HepG2 (cell line): ENCODE measurements around the gene KAT6B. TPM values are rescaled to one million over a fixed set of nuclear protein-coding genes. Genes with fewer than 3 reads are reported as not detected.

ENCODE experiments used
- ATAC-seq: fragments of 200-7000 bp; cut with Tn5 transposase; 3 replicates; pipeline ENCODE4 v1.9.1; 2020; ENCODE audit warnings: mild to moderate bottlenecking, moderate library complexity
- BruUV-seq: library from RNA; stranded (reverse); fragments of 400-500 nt; replicated peaks from 2 replicates; lab custom pipeline; 2021; lab: Mats Ljungman, UMichigan
- CTCF ChIA-PET: fragments of 300-600 bp; formaldehyde crosslinking; extraction: SDS; loops from one replicate; lab custom pipeline; 2021; ENCODE audit warnings: low total read pairs, inconsistent platforms, low intra/inter-chr PET ratio; lab: Yijun Ruan, JAX
- POLR2A ChIA-PET: fragments of 350-600 bp; sonication (Branson Sonifier 250); formaldehyde crosslinking; loops from one replicate; lab custom pipeline; 2020; ENCODE audit warnings: antibody characterized with exemption, inconsistent platforms; lab: Yijun Ruan, JAX
- DNase-seq: peaks from one replicate; pipeline ENCODE4 v3.0.0-alpha.2; 2015; ENCODE audit warnings: low spot score
- FAIRE-seq: peaks from 3 replicates; lab custom pipeline; 2011; peaks lifted over from hg19 to GRCh38; lab: Jason Lieb, UNC
- H2AFZ ChIP-seq: one replicate; pipeline ENCODE4 v1.6.1; 2011; ENCODE audit warnings: low read length, inconsistent platforms
- H3K27ac ChIP-seq: fragments of 300-600 bp; 3 replicates; pipeline ENCODE4 v1.8.0; 2011; ENCODE audit warnings: mixed run types, mild to moderate bottlenecking, mixed read lengths, low read length, inconsistent platforms; ENCODE audit not compliant: insufficient read depth; ENCODE audit errors: extremely low read length
- H3K27me3 ChIP-seq, 2 experiments: fragments of 200-600 bp in 1 of 2; 2 replicates in 1 of 2; 3 replicates in 1 of 2; pipeline versions ENCODE4 v1.6.0 to v1.8.0; 2011; ENCODE audit warnings: low read length in 2 of 2, mild to moderate bottlenecking in 2 of 2, moderate library complexity in 2 of 2, inconsistent platforms in 1 of 2; ENCODE audit not compliant: insufficient read depth in 2 of 2, control insufficient read depth in 1 of 2
- H3K36me3 ChIP-seq, 2 experiments: fragments of 200-600 bp in 1 of 2; replicated peaks in 1 of 2; 2 replicates in 1 of 2; 3 replicates in 1 of 2; pipeline versions ENCODE4 v1.5.1 to v1.8.0; 2011; ENCODE audit warnings: low read length in 2 of 2, inconsistent platforms in 1 of 2; ENCODE audit not compliant: insufficient read depth in 2 of 2, control insufficient read depth in 1 of 2
- H3K4me1 ChIP-seq: 2 replicates; pipeline ENCODE4 v1.5.1; 2012; ENCODE audit warnings: low read length, inconsistent platforms; ENCODE audit not compliant: insufficient read depth
- H3K4me2 ChIP-seq: 2 replicates; pipeline ENCODE4 v1.6.0; 2011; ENCODE audit warnings: low read depth, low read length, inconsistent platforms
- H3K4me3 ChIP-seq, 3 experiments: fragments of 200-600 bp in 1 of 3; sonication (generic), shearing (Covaris generic) in 1 of 3; replicated peaks in 1 of 3; 2 replicates each; pipeline ENCODE4 v1.5.1; 2011 to 2016; ENCODE audit warnings: low read length in 3 of 3, inconsistent platforms in 2 of 3, low read depth in 2 of 3, mild to moderate bottlenecking in 2 of 3, control low read depth in 1 of 3, mixed read lengths in 1 of 3; ENCODE audit not compliant: insufficient read depth in 1 of 3
- H3K79me2 ChIP-seq: one replicate; pipeline ENCODE4 v1.6.1; 2011; ENCODE audit warnings: low read length, inconsistent platforms; ENCODE audit not compliant: insufficient read depth
- H3K9ac ChIP-seq: 2 replicates; pipeline ENCODE4 v1.6.0; 2011; ENCODE audit warnings: mild to moderate bottlenecking, low read depth, low read length, inconsistent platforms; ENCODE audit not compliant: insufficient read depth
- H3K9me3 ChIP-seq: 2 replicates; pipeline ENCODE4 v1.5.1; 2012; ENCODE audit warnings: mild to moderate bottlenecking, low read length
- H4K20me1 ChIP-seq: 2 replicates; pipeline ENCODE4 v1.6.0; 2011; ENCODE audit warnings: inconsistent platforms, mild to moderate bottlenecking, low read length, moderate library complexity; ENCODE audit not compliant: insufficient read depth
- CBX2 ChIP-seq, 2 experiments: fragments of 200-600 bp in 1 of 2; sonication (generic); formaldehyde crosslinking in 1 of 2; IDR thresholded peaks; 2 replicates each; pipeline versions ENCODE4 v1.7.0 to v1.8.1; 2018 to 2022; ENCODE audit warnings: low read depth in 2 of 2, low read length in 1 of 2, mild to moderate bottlenecking in 1 of 2, missing genetic modification reagents in 1 of 2
- CHCHD3 ChIP-seq: sonication (generic); formaldehyde crosslinking; IDR thresholded peaks from 2 replicates; pipeline ENCODE4 v1.8.0; 2022; ENCODE audit warnings: mild to moderate bottlenecking, missing genetic modification reagents, moderate library complexity
- GATAD1 ChIP-seq: IDR thresholded peaks from 2 replicates; pipeline ENCODE4 v1.6.1; 2016; ENCODE audit warnings: missing genetic modification reagents, missing compliant biosample characterization
- GFI1 ChIP-seq: sonication (generic); formaldehyde crosslinking; IDR thresholded peaks from 2 replicates; pipeline ENCODE4 v1.5.0; 2020; ENCODE audit warnings: missing genetic modification reagents, mild to moderate bottlenecking, borderline replicate concordance
- GZF1 ChIP-seq: sonication (generic); formaldehyde crosslinking; IDR thresholded peaks from 2 replicates; pipeline ENCODE4 v1.5.1; 2020; ENCODE audit warnings: mild to moderate bottlenecking, missing genetic modification reagents
- KLF12 ChIP-seq: sonication (generic); formaldehyde crosslinking; IDR thresholded peaks from 2 replicates; pipeline ENCODE4 v1.4.0; 2020; ENCODE audit warnings: missing genetic modification reagents, borderline replicate concordance
- KMT2A ChIP-seq: sonication (generic); formaldehyde crosslinking; IDR thresholded peaks from 2 replicates; pipeline ENCODE4 v1.4.0; 2020; ENCODE audit warnings: missing genetic modification reagents
- LCORL ChIP-seq, 2 experiments: fragments of 450-650 bp in 1 of 2; sonication (generic) in 1 of 2; formaldehyde crosslinking in 1 of 2; IDR thresholded peaks; 2 replicates each; pipeline versions ENCODE4 v1.5.0 to v1.6.1; 2017 to 2020; ENCODE audit warnings: antibody characterized with exemption in 1 of 2, missing genetic modification reagents in 1 of 2
- NFATC3 ChIP-seq: sonication (generic); formaldehyde crosslinking; IDR thresholded peaks from 2 replicates; pipeline ENCODE4 v1.5.1; 2020; ENCODE audit warnings: mild to moderate bottlenecking, missing genetic modification reagents
- PCBP2 ChIP-seq: fragments of 200-400 bp; formaldehyde crosslinking; optimal IDR thresholded peaks from 2 replicates; pipeline ENCODE3; 2018; ENCODE audit warnings: low read length, low read depth; ENCODE audit not compliant: poor library complexity, severe bottlenecking
- TBL1XR1 ChIP-seq: fragments of 150-350 bp; IDR thresholded peaks from 2 replicates; pipeline ENCODE4 v1.6.1; 2014; ENCODE audit warnings: borderline replicate concordance, low read length; ENCODE audit not compliant: partially characterized antibody
- TBX2 ChIP-seq: sonication (generic); formaldehyde crosslinking; IDR thresholded peaks from 2 replicates; pipeline ENCODE4 v1.5.0; 2020; ENCODE audit warnings: missing genetic modification reagents, mild to moderate bottlenecking, borderline replicate concordance
- TP53 ChIP-seq: sonication (generic); formaldehyde crosslinking; conservative IDR thresholded peaks from 2 replicates; pipeline ENCODE4 v1.4.0; 2020; ENCODE audit warnings: missing genetic modification reagents
- ZNF354B ChIP-seq: sonication (generic); formaldehyde crosslinking; IDR thresholded peaks from 2 replicates; pipeline ENCODE4 v1.8.0; 2022; ENCODE audit warnings: mild to moderate bottlenecking, missing genetic modification reagents
- ZNF543 ChIP-seq: sonication (generic); formaldehyde crosslinking; IDR thresholded peaks from 2 replicates; pipeline ENCODE4 v1.4.0; 2020; ENCODE audit warnings: mild to moderate bottlenecking, missing genetic modification reagents
- ZNF746 ChIP-seq: sonication (generic); formaldehyde crosslinking; IDR thresholded peaks from 2 replicates; pipeline ENCODE4 v1.8.0; 2022; ENCODE audit warnings: mild to moderate bottlenecking, missing genetic modification reagents
- ZNF839 ChIP-seq: sonication (generic); formaldehyde crosslinking; IDR thresholded peaks from 2 replicates; pipeline ENCODE4 v1.4.0; 2020; ENCODE audit warnings: missing genetic modification reagents, mild to moderate bottlenecking, borderline replicate concordance
- ZNF891 ChIP-seq: sonication (generic); formaldehyde crosslinking; IDR thresholded peaks from 2 replicates; pipeline ENCODE4 v1.5.0; 2020; ENCODE audit warnings: mild to moderate bottlenecking, missing genetic modification reagents
- WGBS: methylation state at CpG from one replicate; pipeline ENCODE4 v1.1.6; 2017; ENCODE audit warnings: low lambda C conversion rate; 5-methylcytosine and 5-hydroxymethylcytosine counted together
- in situ Hi-C: cut with HindIII; loops from 2 replicates; pipeline ENCODE4 v1.10.0; 2017; ENCODE audit warnings: low pct_unique_long_range_greater_than_20kb; ENCODE audit not compliant: extremely low pct_ligation_motif_present
- intact Hi-C: fragments of 100-400 bp; cut with micrococcal nuclease; formaldehyde crosslinking; loops from one replicate; pipeline ENCODE4 v1.10.0; 2022; ENCODE audit not compliant: unreplicated experiment
- polyA plus RNA-seq, 8 experiments: library from polyadenylated mRNA; depleted of rRNA in 3 of 8; stranded (reverse) in 7 of 8; unstranded in 1 of 8; fragments of >200 nt; fragmentation: Illumina TruSeq in 4 of 8; extraction: Trizol in 4 of 8; gene quantifications; 2 replicates each; pipeline versions ENCODE4 v1.2.1 to v1.2.3, GENCODE V29; 2011 to 2016; ENCODE audit warnings: low read depth in 4 of 8, missing spikeins in 1 of 8, mixed read lengths in 1 of 8; ENCODE audit not compliant: insufficient read depth in 1 of 8
- total RNA-seq, 5 experiments: library from RNA; depleted of rRNA; stranded (reverse); fragments of >200 nt; fragmentation: Illumina TruSeq; extraction: Trizol; gene quantifications; 2 replicates each; pipeline ENCODE4 v1.2.3, GENCODE V29; 2016; ENCODE audit warnings: low read depth in 1 of 5
- TF ChIP-seq, protein P1 (sequence below): sonication (generic); formaldehyde crosslinking; IDR thresholded peaks from 2 replicates; pipeline ENCODE4 v1.9.0; 2021; ENCODE audit warnings: missing genetic modification reagents, borderline replicate concordance

The KAT6B gene
- total and polyA plus RNA-seq, 2 of the 13 experiments (the other 11 are each of a cell fraction or from before 2014, with no cell fraction given), result 3.0 to 9.5 TPM

DNA sequence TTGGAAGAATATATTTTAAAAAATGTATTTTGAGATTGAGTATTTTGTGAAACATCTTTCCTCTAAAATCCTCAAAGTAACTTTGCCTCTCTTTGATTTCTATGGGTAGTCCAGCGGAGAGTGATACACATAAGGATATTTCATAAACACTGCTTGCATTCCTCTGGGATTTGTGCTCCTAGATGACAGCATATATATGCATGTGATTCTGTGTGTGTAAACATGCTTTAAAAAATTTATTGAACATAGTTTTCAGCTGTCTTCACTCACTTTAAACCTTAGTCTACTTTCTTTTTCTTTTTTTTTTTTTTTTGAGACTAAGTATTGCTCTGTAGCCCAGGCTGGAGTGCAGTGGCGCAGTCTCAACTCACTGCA is 84.6 kb downstream of the KAT6B start:
- no peak for DNase-seq
- no peak for ATAC-seq
- intact Hi-C loops (no loop called here), in situ Hi-C loops (no loop called here)
- Histone ChIP-seq H3K79me2 (no peaks in the 10 kb centered on the region), H3K4me3 (no peak overlapping the region), H3K4me1 (no peaks in the 10 kb centered on the region), H3K9ac (no peak overlapping the region), H3K9me3 (no peaks in the 10 kb centered on the region), H2AFZ (no peak overlapping the region), H3K27ac (no peak overlapping the region), H4K20me1 (no peaks in the 10 kb centered on the region)
- POLR2A ChIA-PET, result no interaction called here
- no TSS peak for BruUV-seq
- 97% methylated on average over 2 of the region's 2 CpGs for WGBS
- no peak for TF ChIP-seq KLF12 (CRISPR knock-in tag)
- no peak for TF ChIP-seq ZNF891
- TF ChIP-seq NFATC3 (CRISPR knock-in tag), result no peak
- no peak for TF ChIP-seq GATAD1 (CRISPR knock-in tag)
- TF ChIP-seq KMT2A (CRISPR knock-in tag), result no peak
- TF ChIP-seq ZNF354B, result no peak
- no peak for TF ChIP-seq CBX2 (IDR thresholded peaks at IDR 0.05; ENCODE audit: low read depth, low read length)
- TF ChIP-seq CBX2 (CRISPR knock-in tag; IDR thresholded peaks at IDR 0.05; ENCODE audit: low read depth), result no peak
- no peak for TF ChIP-seq LCORL (IDR thresholded peaks at IDR 0.05)
- TF ChIP-seq LCORL (CRISPR knock-in tag; IDR thresholded peaks at IDR 0.05), result no peak
- no peak for TF ChIP-seq TP53
- no peak for TF ChIP-seq PCBP2
- no peak for TF ChIP-seq TBL1XR1
- TF ChIP-seq, all 625 proteins: peak for 0
- CTCF ChIA-PET, result no interaction called here
- no peaks in the 10 kb centered on the region for H3K27me3 ChIP-seq
- H3K4me2 ChIP-seq, result no peak overlapping the region
- FAIRE-seq, result no peak
- H3K36me3 ChIP-seq, result no peaks in the 10 kb centered on the region

DNA sequence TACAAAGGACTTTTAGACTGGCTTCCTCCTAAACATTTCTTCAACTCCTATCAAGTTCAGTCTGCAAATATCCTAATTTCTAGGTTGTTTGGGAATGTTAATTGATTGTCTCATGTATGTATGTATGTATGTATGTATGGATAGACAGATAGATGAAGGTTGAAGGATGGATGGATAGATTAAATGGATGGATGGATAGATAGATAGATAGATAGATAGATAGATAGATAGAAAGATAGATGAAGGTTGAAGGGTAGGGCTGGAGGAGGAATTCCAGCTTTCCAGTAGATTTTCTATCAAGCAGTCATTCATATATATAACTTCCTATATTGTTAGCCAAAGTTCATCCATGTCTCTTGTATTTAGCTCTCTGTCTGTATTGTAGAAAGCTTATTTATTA is 85.8 kb downstream of the KAT6B start:
- no peak for DNase-seq
- Histone ChIP-seq H3K4me1 (peaks cover 6% of the 10 kb centered on the region), H3K79me2 (no peaks in the 10 kb centered on the region), H2AFZ (no peak overlapping the region), H3K36me3 (no peaks in the 10 kb centered on the region), H3K9ac (no peak overlapping the region), H3K9me3 (no peaks in the 10 kb centered on the region), H3K27ac (no peak overlapping the region), H4K20me1 (no peaks in the 10 kb centered on the region), H3K4me2 (no peak overlapping the region), H3K4me3 (no peak overlapping the region), H3K27me3 (no peaks in the 10 kb centered on the region)
- no peak for FAIRE-seq
- in situ Hi-C loops, result no loop called here
- intact Hi-C loops, result no loop called here
- no TSS peak for BruUV-seq
- ChIA-PET POLR2A (no interaction called here), CTCF (no interaction called here)
- ATAC-seq, result no peak
- no peak for TF ChIP-seq TBX2 (CRISPR knock-in tag)
- no peak for TF ChIP-seq CHCHD3 (CRISPR knock-in tag)
- TF ChIP-seq, protein P1, sequence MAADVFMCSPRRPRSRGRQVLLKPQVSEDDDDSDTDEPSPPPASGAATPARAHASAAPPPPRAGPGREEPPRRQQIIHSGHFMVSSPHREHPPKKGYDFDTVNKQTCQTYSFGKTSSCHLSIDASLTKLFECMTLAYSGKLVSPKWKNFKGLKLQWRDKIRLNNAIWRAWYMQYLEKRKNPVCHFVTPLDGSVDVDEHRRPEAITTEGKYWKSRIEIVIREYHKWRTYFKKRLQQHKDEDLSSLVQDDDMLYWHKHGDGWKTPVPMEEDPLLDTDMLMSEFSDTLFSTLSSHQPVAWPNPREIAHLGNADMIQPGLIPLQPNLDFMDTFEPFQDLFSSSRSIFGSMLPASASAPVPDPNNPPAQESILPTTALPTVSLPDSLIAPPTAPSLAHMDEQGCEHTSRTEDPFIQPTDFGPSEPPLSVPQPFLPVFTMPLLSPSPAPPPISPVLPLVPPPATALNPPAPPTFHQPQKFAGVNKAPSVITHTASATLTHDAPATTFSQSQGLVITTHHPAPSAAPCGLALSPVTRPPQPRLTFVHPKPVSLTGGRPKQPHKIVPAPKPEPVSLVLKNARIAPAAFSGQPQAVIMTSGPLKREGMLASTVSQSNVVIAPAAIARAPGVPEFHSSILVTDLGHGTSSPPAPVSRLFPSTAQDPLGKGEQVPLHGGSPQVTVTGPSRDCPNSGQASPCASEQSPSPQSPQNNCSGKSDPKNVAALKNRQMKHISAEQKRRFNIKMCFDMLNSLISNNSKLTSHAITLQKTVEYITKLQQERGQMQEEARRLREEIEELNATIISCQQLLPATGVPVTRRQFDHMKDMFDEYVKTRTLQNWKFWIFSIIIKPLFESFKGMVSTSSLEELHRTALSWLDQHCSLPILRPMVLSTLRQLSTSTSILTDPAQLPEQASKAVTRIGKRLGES (CRISPR knock-in tag), result no peak
- TF ChIP-seq ZNF839 (CRISPR knock-in tag), result no peak
- TF ChIP-seq GFI1, result no peak
- no peak for TF ChIP-seq ZNF543 (CRISPR knock-in tag)
- no peak for TF ChIP-seq ZNF746
- no peak for TF ChIP-seq GZF1 (CRISPR knock-in tag)
